Kidney capillary endothelial cell (primary cell): ENCODE measurements around the gene SLC23A1.
"Not testable (repeated sequence)": the region's sequence is repeated elsewhere in the genome, so short reads cannot be mapped to it uniquely, and the experiment has no call there.

Experiments used
- DNase-seq: peaks from one replicate; pipeline ENCODE4 v3.0.0-alpha.2; 2018; ENCODE audit warnings: low spot score

SLC23A1 gene

DNA sequence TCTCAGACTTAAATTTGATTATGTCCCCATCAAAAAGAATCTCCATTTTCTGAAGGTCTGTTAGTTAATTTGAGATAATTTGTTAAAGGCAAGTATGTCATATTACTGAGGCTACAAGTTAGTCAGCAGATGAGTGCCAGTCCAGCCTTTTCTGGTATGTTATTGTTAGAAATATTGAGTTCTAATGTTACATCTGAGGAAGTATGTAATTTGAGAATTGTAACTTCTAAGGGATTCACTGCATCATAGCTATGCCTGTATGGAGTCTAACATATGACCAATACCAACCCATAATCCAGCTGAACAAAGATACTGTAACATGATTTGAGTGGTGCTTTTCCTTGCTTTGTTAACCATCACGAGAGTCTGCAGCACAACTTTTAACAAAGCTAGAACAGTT, 13.9 kb downstream of the SLC23A1 start:
- no peak for DNase-seq

DNA sequence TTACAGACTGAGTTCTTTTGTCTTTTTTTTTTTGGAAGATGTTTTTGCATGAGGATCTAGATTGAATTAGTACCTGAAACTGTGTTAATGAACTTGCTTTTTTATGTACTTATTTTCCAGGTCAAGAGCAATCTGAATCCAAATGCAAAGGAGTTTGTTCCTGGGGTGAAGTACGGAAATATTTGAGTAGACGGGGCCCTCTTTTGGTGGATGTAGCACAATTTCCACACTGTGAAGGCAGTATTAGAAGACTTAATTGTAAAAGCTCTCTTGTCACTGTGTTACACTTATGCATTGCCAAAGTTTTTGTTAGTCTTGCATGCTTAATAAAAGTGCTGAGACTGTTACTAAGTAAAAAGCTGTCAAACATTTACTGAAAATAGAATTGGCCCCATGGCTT, 14.5 kb downstream of the SLC23A1 start:
- no peak for DNase-seq

DNA sequence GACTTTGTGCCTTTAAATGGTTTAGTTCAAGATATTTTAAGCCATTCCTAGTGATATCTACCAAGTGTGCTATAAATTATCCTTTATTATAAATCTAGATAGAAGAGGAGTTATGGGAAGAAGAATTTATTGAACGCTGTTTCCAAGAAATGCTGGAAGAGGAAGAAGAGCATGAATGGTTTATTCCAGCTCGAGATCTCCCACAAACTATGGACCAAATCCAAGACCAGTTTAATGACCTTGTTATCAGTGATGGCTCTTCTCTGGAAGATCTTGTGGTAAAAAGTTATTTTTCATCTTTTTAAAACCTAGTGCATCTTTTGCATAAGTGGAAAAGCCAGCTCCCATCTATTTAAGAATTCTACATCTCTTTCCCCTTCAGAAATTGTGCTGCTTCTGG, 18.6 kb downstream of the SLC23A1 start:
- no peak for DNase-seq

DNA sequence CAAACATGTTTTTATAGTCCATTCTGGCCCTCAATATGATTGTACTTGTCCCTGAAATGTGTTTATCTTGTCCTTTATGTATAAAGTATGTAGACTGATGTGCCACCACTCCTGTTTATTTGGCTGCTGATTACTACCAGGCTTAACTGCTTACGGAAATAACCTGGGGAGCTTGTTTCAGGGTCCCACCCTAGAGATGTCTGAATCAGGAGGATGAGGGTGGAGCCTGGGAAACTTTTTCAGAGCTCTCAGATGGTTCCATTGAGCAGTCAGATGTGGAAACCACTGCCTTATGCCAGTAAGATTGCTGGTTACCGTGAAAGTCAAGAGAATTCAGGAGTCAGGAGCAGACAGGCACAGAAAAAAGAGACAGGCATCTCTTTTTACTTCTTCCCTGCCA, 19.2 kb downstream of the SLC23A1 start:
- DNase-seq = no peak

DNA sequence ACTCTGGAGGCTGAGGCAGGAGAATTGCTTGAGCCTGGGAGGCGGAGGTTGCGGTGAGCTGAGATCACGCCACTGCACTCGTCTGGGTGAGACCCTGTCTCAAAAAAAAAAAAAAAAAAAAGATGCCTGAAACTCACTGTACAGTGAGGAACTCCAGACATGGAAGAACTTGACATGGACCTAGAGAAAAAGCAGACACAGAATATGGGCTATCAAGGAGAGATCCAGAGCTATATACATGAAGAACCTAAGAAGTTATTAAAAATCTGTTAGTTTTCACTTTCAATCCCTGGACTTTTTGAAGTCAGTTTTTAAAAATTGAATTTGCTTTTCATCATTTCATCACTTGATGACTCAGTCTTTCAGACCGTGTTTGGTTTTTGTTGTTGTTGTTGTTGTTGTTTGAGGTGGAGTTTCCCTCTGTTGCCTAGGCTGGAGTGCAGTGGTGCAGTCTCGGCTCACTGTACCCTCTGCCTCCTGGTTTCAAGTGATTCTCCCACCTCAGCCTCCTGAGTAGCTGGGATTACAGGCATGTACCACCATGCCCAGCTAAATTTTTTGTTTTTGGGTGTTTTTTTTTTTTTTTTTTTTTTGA, 21.2 kb downstream of the SLC23A1 start:
- no peak for DNase-seq

DNA sequence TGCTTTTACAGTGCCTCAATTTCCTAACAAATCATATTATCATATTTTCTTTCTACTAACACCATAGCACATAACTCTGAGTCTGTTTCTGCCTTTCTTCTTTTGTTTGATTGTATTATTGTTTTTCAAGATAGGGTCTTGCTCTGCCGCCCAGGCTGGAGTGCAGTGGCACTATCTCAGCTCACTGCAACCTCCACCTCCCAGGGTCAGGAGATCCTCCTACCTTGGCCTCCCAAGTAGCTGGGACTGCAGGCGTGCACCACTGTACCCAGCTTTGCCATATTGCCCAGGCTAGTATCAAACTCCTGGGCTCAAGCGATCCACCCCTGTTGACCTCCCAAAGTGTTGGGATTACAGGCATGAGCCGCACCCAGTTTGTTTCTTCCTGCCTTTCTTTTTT, 22.7 kb downstream of the SLC23A1 start:
- DNase-seq = no peak

DNA sequence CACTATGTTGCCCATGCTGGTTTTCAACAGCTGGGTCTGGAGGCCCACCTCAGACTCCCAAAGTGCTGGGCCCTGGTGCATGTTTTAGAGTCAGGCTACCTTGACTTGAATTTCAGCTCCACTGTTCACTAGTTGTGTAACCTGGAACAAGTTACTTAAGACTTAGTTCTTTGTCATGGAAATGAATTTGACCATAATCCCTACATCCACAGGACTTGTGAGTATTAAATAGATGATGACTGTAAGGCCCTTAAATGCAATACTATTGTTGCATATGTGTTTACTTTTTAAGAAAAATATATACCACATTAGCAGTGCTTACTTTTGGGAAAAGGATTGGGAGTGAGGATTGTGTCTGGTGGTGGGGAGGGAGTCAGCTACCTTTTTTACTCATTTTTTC, 25.0 kb downstream of the SLC23A1 start:
- DNase-seq = no peak

DNA sequence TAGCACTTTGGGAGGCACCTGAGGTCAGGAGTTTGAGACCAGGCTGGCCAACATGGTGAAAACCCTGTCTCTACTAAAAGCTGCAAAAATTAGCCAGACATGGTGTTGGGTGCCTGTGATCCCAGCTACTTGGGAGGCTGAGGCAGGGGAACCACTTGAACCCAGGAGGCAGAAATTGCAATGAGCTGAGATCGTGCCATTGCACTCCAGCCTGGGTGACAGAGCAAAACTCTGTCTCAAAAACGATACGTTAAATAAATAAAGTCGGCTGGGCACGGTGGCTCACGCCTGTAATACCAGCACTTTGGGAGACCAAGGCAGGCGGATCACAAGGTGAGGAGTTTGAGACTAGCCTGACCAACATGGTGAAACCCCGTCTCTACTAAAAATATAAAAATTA, 27.2 kb downstream of the SLC23A1 start:
- DNase-seq = not testable (repeated sequence)

DNA sequence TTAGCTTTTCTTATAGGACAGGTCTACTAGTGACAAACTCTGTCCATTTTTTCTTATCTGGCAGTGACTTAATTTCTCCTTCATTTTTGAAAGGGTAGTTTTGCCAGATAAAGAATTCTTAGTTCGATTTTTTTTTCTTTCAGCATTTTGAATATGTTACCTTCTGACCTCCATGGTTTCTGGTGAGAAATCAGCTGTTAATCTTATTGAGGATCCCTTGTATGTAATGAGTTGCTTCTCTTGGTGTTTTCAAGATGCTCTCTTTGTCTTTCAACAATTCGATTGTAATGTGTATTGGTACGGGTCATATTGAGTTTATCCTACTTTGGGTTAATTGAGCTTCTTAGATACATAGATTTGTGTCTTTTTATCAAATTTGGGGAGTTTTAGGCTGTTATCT, 28.9 kb downstream of the SLC23A1 start:
- no peak for DNase-seq

DNA sequence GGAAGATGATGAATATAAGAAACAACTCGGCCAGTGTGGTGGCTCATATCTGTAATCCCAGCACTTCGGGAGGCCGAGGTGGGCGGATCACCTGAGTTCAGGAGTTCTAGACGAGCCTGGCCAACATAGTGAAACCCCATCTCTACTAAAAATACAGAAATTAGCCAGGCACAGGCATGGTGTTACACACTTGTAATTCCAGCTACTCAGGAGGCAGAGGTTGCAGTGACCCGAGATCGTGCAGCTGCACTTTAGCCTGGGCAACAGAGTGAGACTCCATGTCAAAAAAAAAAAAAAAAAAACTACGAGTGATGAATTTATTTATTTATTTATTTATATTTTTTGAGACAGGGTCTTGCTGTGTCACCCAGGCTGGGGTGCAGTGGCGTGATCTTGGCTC, 35.2 kb downstream of the SLC23A1 start:
- not testable (repeated sequence) for DNase-seq

DNA sequence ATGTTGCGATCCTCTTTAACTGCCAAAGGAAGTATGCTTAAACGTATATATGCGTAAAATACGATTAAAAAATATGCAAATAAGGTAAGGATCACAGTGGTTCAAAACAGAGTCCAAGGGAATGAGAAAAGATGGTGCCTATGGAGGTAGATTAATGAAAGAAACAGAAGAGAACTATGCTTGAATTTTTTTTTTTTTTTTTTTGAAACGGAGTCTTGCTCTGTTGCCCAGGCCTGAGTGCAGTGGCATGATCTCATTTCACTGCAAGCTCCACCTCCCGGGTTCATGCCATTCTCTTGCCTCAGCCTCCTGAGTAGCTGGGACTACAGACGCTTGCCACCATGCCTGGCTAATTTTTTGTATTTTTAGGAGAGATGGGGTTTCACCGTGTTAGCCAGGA, 37.7 kb downstream of the SLC23A1 start:
- not testable (repeated sequence) for DNase-seq

DNA sequence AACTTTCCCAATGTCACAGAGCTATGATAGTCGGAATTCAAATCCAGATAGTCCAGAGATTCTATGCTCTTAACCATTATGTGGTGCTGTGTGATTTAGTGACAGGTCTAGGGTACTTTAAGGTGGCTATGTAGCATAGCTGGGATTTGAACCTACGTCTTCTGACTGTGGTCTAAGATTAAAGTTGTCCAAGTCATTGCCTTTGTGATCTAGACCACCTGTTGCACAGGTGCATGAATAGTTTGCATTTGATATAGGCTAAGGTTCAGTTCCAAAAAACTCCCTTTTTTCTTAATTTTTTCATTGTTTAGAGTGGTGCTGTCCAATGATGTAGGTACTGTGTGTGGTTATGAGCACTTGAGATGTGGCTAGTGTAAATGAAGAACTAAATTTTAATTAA, 38.9 kb downstream of the SLC23A1 start:
- no peak for DNase-seq

DNA sequence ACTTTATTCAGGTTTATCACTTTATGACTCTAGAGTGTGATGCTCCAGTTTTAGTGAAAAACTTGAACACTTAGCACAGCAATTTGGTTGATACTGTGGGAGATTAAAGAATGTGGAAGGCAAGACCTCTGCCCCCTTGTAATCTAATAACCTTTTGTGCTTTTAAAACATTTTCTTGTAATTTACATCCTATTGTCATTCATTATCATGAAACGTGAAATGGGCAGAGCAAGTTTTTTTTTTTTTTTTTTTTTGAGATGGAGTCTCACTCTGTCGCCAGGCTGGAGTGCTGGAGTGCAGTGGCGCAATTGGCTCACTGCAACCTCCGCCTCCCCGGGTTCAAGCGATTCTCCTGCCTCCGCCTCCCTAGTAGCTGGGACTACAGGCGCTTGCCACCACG, 39.6 kb downstream of the SLC23A1 start:
- DNase-seq = no peak

DNA sequence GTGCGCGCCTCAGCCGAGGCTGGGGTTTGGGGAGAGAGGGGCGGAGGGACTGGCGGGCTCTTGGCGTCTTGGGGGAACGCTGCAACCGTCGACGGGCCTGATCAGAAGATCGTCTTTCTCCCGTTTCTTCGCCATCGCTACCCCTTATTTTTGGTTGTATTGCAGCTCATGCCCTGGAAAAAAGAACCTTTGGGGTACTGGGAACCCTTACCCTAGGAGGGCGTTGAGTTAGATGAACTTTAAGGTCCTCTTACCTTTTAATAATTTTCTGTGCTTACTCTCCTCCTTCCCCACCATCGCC, 40.7 kb downstream of the SLC23A1 start:
- no peak for DNase-seq

DNA sequence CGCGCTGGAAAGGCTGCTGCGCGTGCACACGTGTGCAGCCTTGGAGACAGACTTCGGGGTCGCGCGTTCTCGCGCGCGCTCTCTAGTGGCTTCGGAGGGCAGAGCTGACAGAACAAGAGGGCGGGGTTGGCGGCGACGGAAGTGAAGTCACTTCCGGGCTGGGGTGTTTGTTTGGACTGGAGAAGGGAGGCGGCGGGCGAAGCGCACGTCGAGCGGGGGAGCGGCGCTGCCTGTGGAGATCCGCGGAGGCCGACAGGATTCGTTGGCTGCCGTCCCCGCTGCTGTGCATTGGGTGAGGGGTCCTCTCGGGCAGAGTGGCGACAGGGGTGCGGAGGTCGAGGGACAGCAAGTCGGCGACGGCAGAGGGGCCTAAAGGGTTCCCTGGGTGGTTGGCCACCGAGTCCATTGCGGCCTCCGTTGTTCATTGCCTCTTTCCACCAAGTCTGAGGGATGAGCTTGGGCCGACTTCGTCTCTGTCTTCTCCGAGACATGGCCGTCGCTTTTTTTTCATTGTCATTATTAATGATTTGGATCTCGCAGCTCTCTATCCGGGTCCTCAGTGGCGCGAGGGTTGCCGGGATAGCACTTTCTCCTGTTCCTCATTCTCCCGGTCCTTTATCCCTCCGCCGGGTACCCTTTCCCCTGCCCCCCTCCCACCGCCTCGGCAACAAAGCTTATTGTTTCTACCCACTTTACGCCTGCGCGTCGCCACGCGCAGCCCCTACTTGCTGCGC, 41.2 kb downstream of the SLC23A1 start, which contains the start of gene PAIP2:
Gene PAIP2, plus strand, starts transcription at position 166 of the 734 bp plus-strand sequence. CDS start 21,931 bp downstream, outside the sequence.
- peak; percentile 98 for DNase-seq

DNA sequence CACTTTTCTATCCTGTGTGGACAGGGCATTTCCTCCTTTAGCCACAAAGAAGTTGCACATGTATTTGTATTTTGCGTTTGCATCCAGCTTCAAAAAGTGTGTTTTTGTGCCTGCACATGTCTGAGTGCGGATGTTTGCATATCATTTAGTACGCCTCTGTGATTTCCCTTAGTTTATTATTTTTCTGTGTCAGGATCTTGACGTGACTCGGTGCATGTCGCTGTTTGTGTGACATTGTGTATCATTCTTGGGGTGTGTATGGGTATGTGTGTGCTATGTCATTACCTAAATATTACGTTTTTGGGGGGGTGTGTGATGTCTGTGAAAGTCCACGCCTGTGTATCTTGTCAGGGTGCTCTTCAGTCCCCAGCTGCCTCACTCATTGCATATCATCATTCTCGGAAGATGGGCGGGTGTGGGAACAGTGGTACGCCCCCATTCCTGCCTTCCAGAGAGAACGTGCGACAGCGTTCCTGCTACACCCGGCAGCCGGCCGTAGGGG, 41.9 kb downstream of the SLC23A1 start:
- DNase-seq = no peak

DNA sequence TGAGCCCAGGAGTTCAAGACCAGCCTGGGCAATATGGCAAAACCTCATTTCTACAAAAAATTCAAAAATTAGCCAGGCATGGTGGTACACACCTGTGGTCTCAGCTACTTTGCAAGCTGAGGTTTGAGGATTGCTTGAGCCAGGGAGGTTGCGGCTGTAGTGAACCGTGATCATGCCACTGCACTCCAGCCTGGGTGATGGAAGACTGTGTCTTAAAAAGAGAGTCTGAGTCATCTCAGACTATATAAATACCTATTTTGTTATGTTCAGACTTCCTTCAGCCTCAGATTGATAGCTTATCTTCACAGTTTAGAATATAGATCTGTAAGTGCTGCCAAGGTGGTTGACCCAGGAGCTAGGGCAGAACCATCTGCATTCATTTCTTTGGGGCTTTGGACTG, 43.0 kb downstream of the SLC23A1 start:
- no peak for DNase-seq

DNA sequence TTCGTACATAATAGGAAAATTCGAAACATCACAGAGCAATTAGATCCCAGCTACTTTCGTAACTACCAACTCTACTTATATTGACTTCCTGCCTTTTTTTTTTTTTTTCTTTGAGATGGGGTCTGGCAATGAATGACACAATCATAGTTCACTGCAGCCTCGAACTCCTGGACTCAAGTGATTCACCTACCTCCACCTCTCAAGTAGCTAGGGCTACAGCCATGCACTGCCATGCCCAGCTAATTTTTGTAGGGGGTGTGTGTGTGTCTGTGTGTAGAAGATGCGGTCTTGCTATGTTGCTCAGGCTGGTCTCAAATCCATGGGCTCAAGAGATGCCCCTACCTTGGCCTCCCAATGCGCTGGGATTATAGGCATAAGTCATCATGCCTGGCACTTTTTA, 47.3 kb downstream of the SLC23A1 start:
- DNase-seq = no peak
